Endothelial cell (in vitro differentiated cells): ENCODE data around the gene TUBGCP3. TPM values are rescaled to one million over a fixed set of nuclear protein-coding genes. Genes with fewer than 3 reads are reported as not detected.

Source experiments
- DNase-seq: peaks from one replicate; pipeline ENCODE4 v3.0.0; 2021; ENCODE audit warnings: low spot score
- H3K27ac Mint-ChIP-seq: one replicate; pipeline ENCODE4 v1.8.0; 2021; ENCODE audit warnings: mixed read lengths, inconsistent platforms; ENCODE audit not compliant: unreplicated experiment
- H3K27me3 Mint-ChIP-seq: one replicate; pipeline ENCODE4 v1.8.0; 2021; ENCODE audit warnings: mild to moderate bottlenecking, moderate library complexity, mixed read lengths, inconsistent platforms; ENCODE audit not compliant: unreplicated experiment
- H3K36me3 Mint-ChIP-seq: one replicate; pipeline ENCODE4 v1.8.0; 2021; ENCODE audit warnings: mild to moderate bottlenecking, low read depth, mixed read lengths, inconsistent platforms; ENCODE audit not compliant: unreplicated experiment
- H3K4me1 Mint-ChIP-seq: one replicate; pipeline ENCODE4 v1.8.0; 2021; ENCODE audit warnings: mild to moderate bottlenecking, mixed read lengths, inconsistent platforms; ENCODE audit not compliant: unreplicated experiment
- H3K4me3 Mint-ChIP-seq: one replicate; pipeline ENCODE4 v1.8.0; 2021; ENCODE audit warnings: mild to moderate bottlenecking, mixed read lengths, inconsistent platforms; ENCODE audit not compliant: unreplicated experiment
- H3K9me3 Mint-ChIP-seq: one replicate; pipeline ENCODE4 v1.8.0; 2021; ENCODE audit warnings: mixed read lengths, inconsistent platforms; ENCODE audit not compliant: unreplicated experiment
- long read RNA-seq: library from polyadenylated mRNA; unstranded; transcript quantifications from one replicate; pipeline ENCODE4 v2.0.0, GENCODE V29; 2020; ENCODE audit not compliant: unreplicated experiment
- total RNA-seq: library from RNA; stranded (reverse); fragmentation: NEBNext Ultra II Directional; extraction: Animal tissue kit (Norgen Biotek cat#: 25700); gene quantifications from one replicate; pipeline ENCODE4 v1.2.1, GENCODE V29; 2021; ENCODE audit not compliant: unreplicated experiment
- TF ChIP-seq, protein P1 (sequence below): fragments of 200-600 bp; sonication (generic); IDR thresholded peaks from one replicate; pipeline ENCODE4 v1.5.0; 2021; ENCODE audit warnings: antibody characterized with exemption; ENCODE audit not compliant: unreplicated experiment

TUBGCP3 gene, protein sequence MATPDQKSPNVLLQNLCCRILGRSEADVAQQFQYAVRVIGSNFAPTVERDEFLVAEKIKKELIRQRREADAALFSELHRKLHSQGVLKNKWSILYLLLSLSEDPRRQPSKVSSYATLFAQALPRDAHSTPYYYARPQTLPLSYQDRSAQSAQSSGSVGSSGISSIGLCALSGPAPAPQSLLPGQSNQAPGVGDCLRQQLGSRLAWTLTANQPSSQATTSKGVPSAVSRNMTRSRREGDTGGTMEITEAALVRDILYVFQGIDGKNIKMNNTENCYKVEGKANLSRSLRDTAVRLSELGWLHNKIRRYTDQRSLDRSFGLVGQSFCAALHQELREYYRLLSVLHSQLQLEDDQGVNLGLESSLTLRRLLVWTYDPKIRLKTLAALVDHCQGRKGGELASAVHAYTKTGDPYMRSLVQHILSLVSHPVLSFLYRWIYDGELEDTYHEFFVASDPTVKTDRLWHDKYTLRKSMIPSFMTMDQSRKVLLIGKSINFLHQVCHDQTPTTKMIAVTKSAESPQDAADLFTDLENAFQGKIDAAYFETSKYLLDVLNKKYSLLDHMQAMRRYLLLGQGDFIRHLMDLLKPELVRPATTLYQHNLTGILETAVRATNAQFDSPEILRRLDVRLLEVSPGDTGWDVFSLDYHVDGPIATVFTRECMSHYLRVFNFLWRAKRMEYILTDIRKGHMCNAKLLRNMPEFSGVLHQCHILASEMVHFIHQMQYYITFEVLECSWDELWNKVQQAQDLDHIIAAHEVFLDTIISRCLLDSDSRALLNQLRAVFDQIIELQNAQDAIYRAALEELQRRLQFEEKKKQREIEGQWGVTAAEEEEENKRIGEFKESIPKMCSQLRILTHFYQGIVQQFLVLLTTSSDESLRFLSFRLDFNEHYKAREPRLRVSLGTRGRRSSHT
- 26.8 TPM for total RNA-seq
- long read RNA-seq, partial matches to known transcripts, result 2 of 4 reads
- long read RNA-seq, other reads (novel, unspliced or antisense), result 1 of 4 reads

DNA sequence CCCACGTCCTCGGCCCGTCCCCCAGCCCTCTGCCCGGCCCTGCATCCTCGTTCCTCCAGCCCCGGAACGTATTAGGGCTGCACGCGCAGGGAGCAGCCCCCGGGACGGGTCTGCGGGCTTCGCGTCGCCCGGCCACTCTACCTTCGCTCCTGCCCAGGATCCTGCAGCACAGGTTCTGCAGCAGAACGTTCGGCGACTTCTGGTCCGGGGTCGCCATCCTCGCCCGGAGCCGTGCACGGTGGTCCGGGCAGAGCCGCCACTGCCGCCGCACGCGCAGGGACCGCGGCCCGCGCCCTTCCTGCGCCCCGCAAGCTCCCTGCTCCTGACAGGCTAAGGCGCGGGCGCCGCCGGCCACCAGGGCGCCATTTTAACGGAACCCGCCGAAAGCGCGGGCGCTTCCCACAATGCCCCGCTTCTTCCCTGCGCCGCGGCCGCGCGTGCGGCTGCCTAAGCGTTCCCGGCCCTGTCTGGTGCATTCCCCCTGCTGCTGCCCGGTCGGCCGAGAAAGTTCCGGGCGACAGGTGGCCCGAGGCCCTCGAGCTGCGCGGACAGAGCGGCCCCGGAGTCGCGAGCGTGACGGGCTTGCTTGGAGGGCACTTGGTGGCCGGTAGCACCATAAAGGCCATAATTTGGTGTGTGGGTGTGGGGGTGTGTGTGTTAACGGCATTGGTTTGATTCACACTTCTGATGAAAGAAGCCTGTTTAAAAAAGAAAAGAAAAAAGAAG, at the start of gene TUBGCP3:
Gene TUBGCP3, minus strand, starts transcription at position 390 of the 726 bp plus-strand sequence. Its CDS starts 173 bp downstream, at position 217.
- Mint-ChIP-seq H3K4me3 (peak within 1 kb of the TSS; percentile 97), H3K4me1 (peaks cover 7% of the 10 kb centered on the region), H3K36me3 (no peaks in the 10 kb centered on the region), H3K27me3 (peaks cover 5% of the 10 kb centered on the region), H3K9me3 (no peaks in the 10 kb centered on the region), H3K27ac (peak within 1 kb of the TSS; percentile 54)
- TF ChIP-seq, protein P1, sequence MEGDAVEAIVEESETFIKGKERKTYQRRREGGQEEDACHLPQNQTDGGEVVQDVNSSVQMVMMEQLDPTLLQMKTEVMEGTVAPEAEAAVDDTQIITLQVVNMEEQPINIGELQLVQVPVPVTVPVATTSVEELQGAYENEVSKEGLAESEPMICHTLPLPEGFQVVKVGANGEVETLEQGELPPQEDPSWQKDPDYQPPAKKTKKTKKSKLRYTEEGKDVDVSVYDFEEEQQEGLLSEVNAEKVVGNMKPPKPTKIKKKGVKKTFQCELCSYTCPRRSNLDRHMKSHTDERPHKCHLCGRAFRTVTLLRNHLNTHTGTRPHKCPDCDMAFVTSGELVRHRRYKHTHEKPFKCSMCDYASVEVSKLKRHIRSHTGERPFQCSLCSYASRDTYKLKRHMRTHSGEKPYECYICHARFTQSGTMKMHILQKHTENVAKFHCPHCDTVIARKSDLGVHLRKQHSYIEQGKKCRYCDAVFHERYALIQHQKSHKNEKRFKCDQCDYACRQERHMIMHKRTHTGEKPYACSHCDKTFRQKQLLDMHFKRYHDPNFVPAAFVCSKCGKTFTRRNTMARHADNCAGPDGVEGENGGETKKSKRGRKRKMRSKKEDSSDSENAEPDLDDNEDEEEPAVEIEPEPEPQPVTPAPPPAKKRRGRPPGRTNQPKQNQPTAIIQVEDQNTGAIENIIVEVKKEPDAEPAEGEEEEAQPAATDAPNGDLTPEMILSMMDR, result no peak
- peak; percentile 82 for DNase-seq

DNA sequence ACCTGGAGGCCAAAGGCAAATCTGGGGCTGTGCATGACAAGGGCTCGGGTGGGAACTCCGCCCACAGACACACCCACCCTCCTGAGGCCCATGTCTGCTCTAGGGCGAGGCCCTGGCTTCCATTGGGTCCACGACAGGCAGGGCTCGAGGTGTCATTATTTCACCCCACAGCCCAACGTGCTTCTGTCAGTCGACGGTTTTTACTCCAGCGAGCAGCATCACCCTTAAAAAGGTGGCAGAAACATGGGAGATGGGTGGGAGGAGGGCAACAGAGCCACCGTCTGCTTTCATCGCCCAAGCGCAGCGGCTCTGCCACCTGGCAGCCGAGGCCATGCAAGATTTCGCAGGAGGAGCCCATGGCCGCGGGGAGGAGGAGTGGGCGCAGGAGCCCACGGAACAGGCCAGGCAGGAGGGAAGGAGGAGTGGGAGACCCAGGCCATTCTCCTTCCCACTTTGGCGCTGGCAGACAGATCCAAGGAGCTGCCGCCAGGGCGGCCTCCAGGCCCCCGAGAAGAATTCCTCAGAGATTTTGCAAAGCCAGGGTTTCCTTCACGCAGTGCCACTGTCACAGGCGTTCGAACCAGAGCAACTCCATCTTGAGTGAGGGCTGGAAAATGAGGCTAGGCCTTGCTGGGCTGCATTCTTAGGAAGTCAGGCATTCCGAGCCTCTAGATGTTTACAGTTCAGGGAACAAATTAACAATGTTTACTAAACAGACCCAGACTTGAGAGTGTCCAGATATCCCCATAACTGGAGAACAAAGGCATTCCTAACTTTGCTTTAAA, 49.3 kb upstream of the TUBGCP3 start:
- Mint-ChIP-seq H3K27ac (no peak overlapping the region), H3K9me3 (no peaks in the 10 kb centered on the region), H3K27me3 (no peaks in the 10 kb centered on the region), H3K4me3 (no peak overlapping the region), H3K4me1 (peaks cover 3% of the 10 kb centered on the region), H3K36me3 (no peaks in the 10 kb centered on the region)
- TF ChIP-seq, protein P1, result no peak
- no peak for DNase-seq

DNA sequence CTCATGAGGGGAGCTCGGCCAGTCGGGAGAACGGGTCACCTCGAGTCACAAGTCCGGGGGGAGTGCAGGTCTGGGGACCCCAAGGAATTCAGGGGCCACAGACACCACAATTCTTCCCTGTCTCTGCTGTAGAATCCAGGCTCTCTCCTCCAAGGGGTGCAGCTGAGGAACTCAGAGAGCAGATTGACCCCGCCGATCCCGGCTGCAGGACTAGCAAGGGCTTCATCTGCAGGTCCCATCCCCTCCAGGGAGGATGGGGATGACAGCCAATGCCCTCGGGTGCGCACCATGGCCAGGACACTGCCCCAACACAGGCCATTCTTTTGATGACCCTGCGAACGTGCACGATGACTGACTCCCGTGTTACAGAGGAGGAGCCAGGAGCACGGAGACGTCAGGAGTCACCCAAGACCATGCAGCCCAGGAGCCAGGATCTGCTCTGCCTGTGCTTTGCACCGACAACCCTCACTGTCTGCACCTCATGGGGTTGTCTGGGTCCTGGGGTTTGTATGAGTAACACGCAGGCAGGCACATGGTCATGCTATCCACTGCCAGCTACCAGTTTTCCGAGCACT, 48.5 kb upstream of the TUBGCP3 start:
- TF ChIP-seq, protein P1, result no peak
- no peak overlapping the region for H3K27ac Mint-ChIP-seq
- H3K4me1 Mint-ChIP-seq, result peaks cover 3% of the 10 kb centered on the region
- H3K36me3 Mint-ChIP-seq, result no peaks in the 10 kb centered on the region
- no peak overlapping the region for H3K4me3 Mint-ChIP-seq
- H3K27me3 Mint-ChIP-seq, result no peaks in the 10 kb centered on the region
- H3K9me3 Mint-ChIP-seq, result no peaks in the 10 kb centered on the region
- DNase-seq, result no peak

DNA sequence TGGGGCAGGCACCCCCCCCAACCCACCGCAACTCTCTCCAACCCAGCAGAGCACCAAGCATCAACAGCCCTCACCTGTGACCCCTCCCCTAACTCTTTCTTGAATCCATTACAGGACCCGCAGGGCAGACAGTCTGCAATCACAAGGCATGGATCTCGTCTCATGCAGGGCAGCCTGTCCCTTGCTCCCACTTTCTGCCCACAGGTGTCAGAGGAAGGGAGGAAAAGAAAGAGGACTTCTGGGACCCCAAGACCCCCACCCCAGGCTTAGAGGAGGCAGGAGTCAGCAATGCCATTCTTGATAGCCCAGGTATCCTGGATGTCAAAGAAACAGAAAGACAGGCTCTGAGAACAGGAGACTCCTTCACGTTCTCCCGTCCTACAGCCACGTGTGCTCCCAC, 47.4 kb upstream of the TUBGCP3 start:
- H3K4me1 Mint-ChIP-seq, result peaks cover 3% of the 10 kb centered on the region
- H3K27ac Mint-ChIP-seq, result no peak overlapping the region
- TF ChIP-seq, protein P1, result no peak
- no peaks in the 10 kb centered on the region for H3K9me3 Mint-ChIP-seq
- DNase-seq, result no peak
- H3K27me3 Mint-ChIP-seq, result no peaks in the 10 kb centered on the region
- H3K4me3 Mint-ChIP-seq, result no peak overlapping the region
- H3K36me3 Mint-ChIP-seq, result no peaks in the 10 kb centered on the region
